HCT116 (cell line): Measurements from ENCODE around the gene HYAL1. TPM values are rescaled to one million over a fixed set of nuclear protein-coding genes. Genes with fewer than 3 reads are reported as not detected.

Source experiments
- ATAC-seq: fragments of 200-7000 bp; cut with Tn5 transposase; 2 replicates; pipeline ENCODE4 v1.9.1; 2020; ENCODE audit warnings: mild to moderate bottlenecking, moderate library complexity
- BruUV-seq: library from RNA; stranded (reverse); fragments of 400-500 nt; replicated peaks from 2 replicates; lab custom pipeline; 2021; lab: Mats Ljungman, UMichigan
- CTCF ChIA-PET: fragments of 300-600 bp; sonication (Branson Sonifier 250); formaldehyde crosslinking; loops from one replicate; lab custom pipeline; 2021; ENCODE audit warnings: antibody characterized with exemption; lab: Charles Lee
- POLR2A ChIA-PET: fragments of 300-600, 350-600 bp; sonication (Branson Sonifier 250); formaldehyde crosslinking; loops from one replicate; lab custom pipeline; 2021; ENCODE audit warnings: antibody characterized with exemption; lab: Charles Lee
- RAD21 ChIA-PET, 2 experiments: fragments of 300-600 bp; sonication (Branson Sonifier 250); formaldehyde crosslinking; loops; one replicate each; lab custom pipeline; 2023; ENCODE audit warnings: low total read pairs in 2 of 2; ENCODE audit not compliant: uncharacterized antibody in 2 of 2, unreplicated experiment in 2 of 2, low non-redundant PET in 1 of 2; lab: Charles Lee
- DNase-seq: peaks from one replicate; pipeline ENCODE4 v3.0.0-alpha.2; 2010; ENCODE audit warnings: low read depth, low spot score
- H2AFZ ChIP-seq: fragments of 200-600 bp; shearing (Covaris generic), sonication (generic); 2 replicates; pipeline ENCODE4 v1.6.1; 2017; ENCODE audit warnings: low read depth, mixed run types, mixed read lengths, antibody characterized with exemption, low read length; ENCODE audit not compliant: poor library complexity, severe bottlenecking
- H3K27ac ChIP-seq: 2 replicates; pipeline ENCODE4 v1.5.1; 2012; ENCODE audit warnings: low read depth, low read length
- H3K27me3 ChIP-seq: fragments of 200-600 bp; sonication (generic); 2 replicates; pipeline ENCODE4 v1.6.1; 2016; ENCODE audit warnings: mixed run types, low read length, mixed read lengths; ENCODE audit not compliant: insufficient read depth
- H3K36me3 ChIP-seq, 2 experiments: fragments of 200-500 bp in 1 of 2; fragments of 200-600 bp in 1 of 2; sonication (Bioruptor generic) in 1 of 2; sonication (generic) in 1 of 2; 2 replicates each; pipeline versions ENCODE4 v1.5.1 to v1.6.1; 2014 to 2016; ENCODE audit warnings: low read length in 2 of 2, inconsistent platforms in 1 of 2, mixed read lengths in 1 of 2, mixed run types in 1 of 2; ENCODE audit not compliant: insufficient read depth in 2 of 2, control insufficient read depth in 1 of 2
- H3K4me1 ChIP-seq, 2 experiments: fragments of 200-600 bp in 1 of 2; sonication (generic) in 1 of 2; 2 replicates each; pipeline versions ENCODE4 v1.5.1 to v1.6.1; 2012 to 2017; ENCODE audit warnings: low read length in 2 of 2, inconsistent platforms in 1 of 2, mild to moderate bottlenecking in 1 of 2, mixed read lengths in 1 of 2, mixed run types in 1 of 2, moderate library complexity in 1 of 2; ENCODE audit not compliant: insufficient read depth in 2 of 2, control insufficient read depth in 1 of 2
- H3K4me2 ChIP-seq: fragments of 200-600 bp; sonication (generic); 2 replicates; pipeline ENCODE4 v1.6.1; 2017; ENCODE audit warnings: mixed run types, low read length, mixed read lengths
- H3K4me3 ChIP-seq, 2 experiments: fragments of 200-600 bp in 1 of 2; sonication (generic) in 1 of 2; replicated peaks in 1 of 2; 2 replicates each; pipeline ENCODE4 v1.5.1; 2011 to 2016; ENCODE audit warnings: low read length in 2 of 2, control low read depth in 1 of 2, low read depth in 1 of 2, mild to moderate bottlenecking in 1 of 2, mixed read lengths in 1 of 2, mixed run types in 1 of 2
- H3K79me2 ChIP-seq: fragments of 200-600 bp; sonication (generic); 2 replicates; pipeline ENCODE4 v1.6.1; 2017; ENCODE audit warnings: mild to moderate bottlenecking, mixed run types, low read length, moderate library complexity, mixed read lengths; ENCODE audit not compliant: insufficient read depth
- H3K9ac ChIP-seq: fragments of 200-600 bp; sonication (generic); 2 replicates; pipeline ENCODE4 v1.6.1; 2016; ENCODE audit warnings: low read length, mixed read lengths
- H3K9me2 ChIP-seq: fragments of 200-600 bp; sonication (generic), shearing (Covaris generic); 2 replicates; pipeline ENCODE4 v1.6.1; 2017; ENCODE audit warnings: mixed run types, mild to moderate bottlenecking, moderate library complexity; ENCODE audit not compliant: insufficient read depth
- H3K9me3 ChIP-seq, 2 experiments: fragments of 200-500 bp in 1 of 2; fragments of 200-600 bp in 1 of 2; sonication (Bioruptor generic) in 1 of 2; sonication (generic) in 1 of 2; 2 replicates each; pipeline ENCODE4 v1.6.1; 2014 to 2017; ENCODE audit warnings: low read length in 2 of 2, mixed read lengths in 2 of 2, inconsistent platforms in 1 of 2, low read depth in 1 of 2, mild to moderate bottlenecking in 1 of 2, mixed run types in 1 of 2, moderate library complexity in 1 of 2; ENCODE audit not compliant: control insufficient read depth in 1 of 2, insufficient read depth in 1 of 2
- H4K20me1 ChIP-seq: fragments of 200-600 bp; sonication (generic), shearing (Covaris generic); 2 replicates; pipeline ENCODE4 v1.6.1; 2017; ENCODE audit warnings: mixed run types, mild to moderate bottlenecking, moderate library complexity; ENCODE audit not compliant: insufficient read depth
- ATF3 ChIP-seq: IDR thresholded peaks from 2 replicates; pipeline ENCODE4 v1.6.1; 2012
- CBX3 ChIP-seq: IDR thresholded peaks from 2 replicates; pipeline ENCODE4 v1.6.1; 2012; ENCODE audit warnings: low read depth
- CEBPB ChIP-seq: IDR thresholded peaks from 2 replicates; pipeline ENCODE4 v1.6.1; 2012; ENCODE audit warnings: low read depth
- CTCF ChIP-seq, 3 experiments: fragments of 200-600 bp in 1 of 3; sonication (generic) in 1 of 3; IDR thresholded peaks in 2 of 3; conservative IDR thresholded peaks in 1 of 3; 2 replicates each; pipeline ENCODE4 v1.5.1; 2012 to 2017; ENCODE audit warnings: low read depth in 2 of 3, low read length in 2 of 3, antibody characterized with exemption in 1 of 3, borderline replicate concordance in 1 of 3, control low read depth in 1 of 3, mild to moderate bottlenecking in 1 of 3, mixed read lengths in 1 of 3, mixed run types in 1 of 3, moderate library complexity in 1 of 3; ENCODE audit not compliant: insufficient read depth in 1 of 3
- EGR1 ChIP-seq: IDR thresholded peaks from 2 replicates; pipeline ENCODE4 v1.6.1; 2012; ENCODE audit warnings: low read depth
- JUND ChIP-seq: IDR thresholded peaks from 2 replicates; pipeline ENCODE4 v1.6.1; 2012
- MAX ChIP-seq: IDR thresholded peaks from 2 replicates; pipeline ENCODE4 v1.6.1; 2012
- POLR2AphosphoS5 ChIP-seq: IDR thresholded peaks from 2 replicates; pipeline ENCODE4 v1.6.1; 2011; ENCODE audit warnings: mild to moderate bottlenecking, low read depth, low read length, moderate library complexity
- TCF7L2 ChIP-seq: IDR thresholded peaks from 2 replicates; pipeline ENCODE4 v1.7.0; 2011; ENCODE audit warnings: borderline replicate concordance, inconsistent platforms; ENCODE audit not compliant: insufficient read depth, insufficient read length; ENCODE audit errors: extremely low read depth
- ZFX ChIP-seq: fragments of 450-650 bp; IDR thresholded peaks from 2 replicates; pipeline ENCODE4 v1.6.1; 2017
- intact Hi-C: fragments of 100-400 bp; cut with micrococcal nuclease; formaldehyde crosslinking; loops from 2 replicates; pipeline ENCODE4 v1.10.0; 2022
- total RNA-seq: library from RNA; stranded (reverse); gene quantifications from one replicate; pipeline ENCODE4 v1.2.1, GENCODE V29; 2021; ENCODE audit not compliant: unreplicated experiment

Gene HYAL1
- total RNA-seq, 1 experiment from 2014 or later = 6.1 TPM

DNA sequence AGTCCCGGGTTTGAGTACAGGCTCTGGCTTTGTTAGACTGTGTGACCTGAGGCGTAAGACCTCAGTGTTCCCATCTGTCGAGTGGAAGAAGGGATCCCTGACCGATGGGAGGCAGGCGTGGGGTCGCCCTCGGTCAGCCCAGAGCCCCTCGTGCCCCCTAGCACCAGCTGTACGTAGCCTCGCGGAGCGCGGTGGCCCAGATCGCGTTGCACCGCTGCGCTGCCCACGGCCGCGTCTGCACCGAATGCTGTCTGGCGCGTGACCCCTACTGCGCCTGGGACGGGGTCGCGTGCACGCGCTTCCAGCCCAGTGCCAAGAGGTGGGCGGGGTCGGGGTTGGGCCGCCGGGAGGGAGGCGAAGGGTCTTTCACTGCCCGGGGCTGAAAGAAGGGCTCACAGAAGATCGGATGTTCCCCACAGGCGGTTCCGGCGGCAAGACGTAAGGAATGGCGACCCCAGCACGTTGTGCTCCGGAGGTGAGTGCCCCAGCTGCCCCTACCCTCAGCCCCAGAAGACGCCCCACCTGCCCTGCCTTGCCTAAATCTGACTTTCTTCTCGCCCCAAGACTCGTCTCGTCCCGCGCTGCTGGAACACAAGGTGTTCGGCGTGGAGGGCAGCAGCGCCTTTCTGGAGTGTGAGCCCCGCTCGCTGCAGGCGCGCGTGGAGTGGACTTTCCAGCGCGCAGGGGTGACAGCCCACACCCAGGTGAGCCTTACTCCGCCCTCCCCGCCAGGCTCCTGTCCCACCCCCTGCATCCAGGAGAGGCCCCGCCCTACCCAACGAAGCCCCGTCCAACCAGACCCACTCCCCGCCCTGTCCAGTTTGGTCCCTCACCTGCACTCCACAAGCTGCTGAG is 28.0 kb downstream of the HYAL1 start (continued):
- no peak for TF ChIP-seq ATF3
- TF ChIP-seq, all 23 proteins: peak for 0

DNA sequence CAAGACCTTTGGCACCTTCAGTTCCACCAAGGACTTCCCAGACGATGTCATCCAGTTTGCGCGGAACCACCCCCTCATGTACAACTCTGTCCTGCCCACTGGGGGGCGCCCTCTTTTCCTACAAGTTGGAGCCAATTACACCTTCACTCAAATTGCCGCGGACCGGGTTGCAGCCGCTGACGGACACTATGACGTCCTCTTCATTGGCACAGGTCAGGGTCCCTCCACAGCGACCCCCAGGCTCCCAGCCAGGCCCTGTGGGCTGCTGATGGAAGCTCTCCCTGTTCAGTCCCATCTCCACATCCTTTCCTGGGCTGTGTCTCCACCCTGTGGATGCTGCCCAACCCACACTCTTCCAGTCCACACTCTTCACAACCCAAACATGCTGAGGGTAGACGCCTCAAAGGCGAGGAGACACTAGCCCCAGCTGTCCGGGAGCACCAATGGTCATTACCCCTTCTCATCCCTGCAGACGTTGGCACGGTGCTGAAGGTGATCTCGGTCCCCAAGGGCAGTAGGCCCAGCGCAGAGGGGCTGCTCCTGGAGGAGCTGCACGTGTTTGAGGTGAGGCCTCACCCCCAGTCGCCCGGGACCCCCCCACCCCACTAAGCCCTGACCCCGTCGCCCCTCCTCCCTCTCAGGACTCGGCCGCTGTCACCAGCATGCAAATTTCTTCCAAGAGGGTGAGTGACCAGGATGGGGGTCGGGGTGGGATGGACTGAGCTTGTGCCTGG is 28.8 kb downstream of the HYAL1 start:
- Histone ChIP-seq H3K4me2 (peak overlapping the region; percentile 96), H3K9me2 (no peaks in the 10 kb centered on the region), H3K9ac (no peak overlapping the region), H3K9me3 (no peaks in the 10 kb centered on the region), H3K79me2 (no peaks in the 10 kb centered on the region), H3K27me3 (no peaks in the 10 kb centered on the region), H4K20me1 (no peaks in the 10 kb centered on the region), H3K4me3 (0 out of 4 replicates have a peak overlapping the region, but pooled peaks of 1 of the 2 experiments have one; percentile 9), H3K36me3 (no peaks in the 10 kb centered on the region), H3K4me1 (peaks cover 37 to 48% of the 10 kb centered on the region in 2 experiments), H3K27ac (no peak overlapping the region), H2AFZ (no peak overlapping the region)
- ChIA-PET RAD21 (interaction anchor here in 1 of 2 experiments (0.7 kb wide), 1 partner anchor 15 kb away, joined by 3 read pairs; no protein-coding TSS in a partner anchor), CTCF (interaction anchor here (0.6 to 2.4 kb wide), 6 partner anchors 10 to 80 kb away, joined by 3 to 9 read pairs (median 4); partner anchors contain the start of gene IFRD2), POLR2A (interaction anchor here (0.9 to 1.3 kb wide), 2 partner anchors 28 to 80 kb away, joined by 3 read pairs; no protein-coding TSS in a partner anchor)
- TF ChIP-seq CEBPB (no peak), TCF7L2 (peak; percentile 47), POLR2AphosphoS5 (no peak), JUND (no peak), ATF3 (no peak), MAX (no peak), ZFX (no peak), CBX3 (no peak), CTCF (IDR thresholded peaks at IDR 0.05 in 2 of 3, conservative IDR thresholded peaks at IDR 0.05 in 1 of 3; ENCODE audit: borderline replicate concordance in 1 of 3, insufficient read depth in 1 of 3, low read depth in 2 of 3, low read length in 2 of 3) (peak in 2 of 3 experiments; percentile 79 to 95; a peak in 4 of 6 replicates), EGR1 (no peak)
- ATAC-seq (peak; percentile 71), DNase-seq (no peak)
- BruUV-seq = no TSS peak
- intact Hi-C loops = loop anchor here (1.0 to 5.0 kb wide), 3 partner anchors 50 to 152 kb away; no protein-coding TSS in a partner anchor
